NCI-H446 treated with DMSO at 0.1 percent for 48 hours (cell line): ENCODE data around the gene USP17L21.
"Not testable (repeated sequence)": the region's sequence is repeated elsewhere in the genome, so short reads cannot be mapped to it uniquely, and the experiment has no call there.

Source experiments
- DNase-seq: peaks from one replicate; lab custom pipeline; 2025; lab: John Stamatoyannopoulos, UW

The USP17L21 gene

GRCh38 chr4:9262572-9262971 lies at the start of gene USP17L21:
TSS of gene USP17L21 (plus strand) at chr4:9262872. CDS start at chr4:9262872, 0 bp downstream.
- not testable (repeated sequence) for DNase-seq

GRCh38 chr4:9214701-9215100 lies 48.0 kb upstream of the USP17L21 start:
- DNase-seq = not testable (repeated sequence)

GRCh38 chr4:9215105-9215504 lies 47.6 kb upstream of the USP17L21 start, which contains the start of gene USP17L11:
TSS of gene USP17L11 (plus strand) at chr4:9215405. CDS start at chr4:9215405, 0 bp downstream.
- DNase-seq = not testable (repeated sequence)

GRCh38 chr4:9219852-9220251 lies 42.8 kb upstream of the USP17L21 start, which contains the start of gene USP17L12:
TSS of gene USP17L12 (plus strand) at chr4:9220152. CDS start at chr4:9220152, 0 bp downstream.
- DNase-seq = not testable (repeated sequence)

GRCh38 chr4:9224596-9224995 lies 38.1 kb upstream of the USP17L21 start, which contains the start of gene USP17L13:
TSS of gene USP17L13 (plus strand) at chr4:9224896. CDS start at chr4:9224896, 0 bp downstream.
- DNase-seq = not testable (repeated sequence)

- not testable (repeated sequence) for DNase-seq
These were observed 32.4 kb upstream of the USP17L21 start for GRCh38 chr4:9230249-9230648.

- DNase-seq = not testable (repeated sequence)
These were observed 28.6 kb upstream of the USP17L21 start, which contains the start of gene USP17L15 for GRCh38 chr4:9234085-9234484. TSS of gene USP17L15 (plus strand) at chr4:9234385. CDS start at chr4:9234385, 0 bp downstream.

GRCh38 chr4:9238461-9238860 lies 24.2 kb upstream of the USP17L21 start:
- not testable (repeated sequence) for DNase-seq

GRCh38 chr4:9243579-9243978 lies 19.1 kb upstream of the USP17L21 start, which contains the start of gene USP17L17:
TSS of gene USP17L17 (plus strand) at chr4:9243879. CDS start at chr4:9243879, 0 bp downstream.
- DNase-seq = not testable (repeated sequence)

GRCh38 chr4:9247953-9248680 lies 14.6 kb upstream of the USP17L21 start, which contains the start of gene USP17L18:
TSS of gene USP17L18 (plus strand) at chr4:9248630. CDS start at chr4:9248630, 0 bp downstream.
- DNase-seq = not testable (repeated sequence)

- DNase-seq = not testable (repeated sequence)
These were observed 9.6 kb upstream of the USP17L21 start, which contains the start of gene USP17L19 for GRCh38 chr4:9253078-9253477. TSS of gene USP17L19 (plus strand) at chr4:9253378. CDS start at chr4:9253378, 0 bp downstream.

GRCh38 chr4:9257824-9258223 lies 4.8 kb upstream of the USP17L21 start, which contains the start of gene USP17L20:
TSS of gene USP17L20 (plus strand) at chr4:9258124. CDS start at chr4:9258124, 0 bp downstream.
- DNase-seq = not testable (repeated sequence)

GRCh38 chr4:9267319-9267718 lies 4.6 kb downstream of the USP17L21 start, which contains the start of gene USP17L22:
TSS of gene USP17L22 (plus strand) at chr4:9267619. CDS start at chr4:9267619, 0 bp downstream.
- DNase-seq = not testable (repeated sequence)

GRCh38 chr4:9271719-9272118 lies 9.0 kb downstream of the USP17L21 start:
- not testable (repeated sequence) for DNase-seq
